ENCODE measurements around the gene IFNLR1. TPM values are rescaled to one million over a fixed set of nuclear protein-coding genes. Genes with fewer than 3 reads are reported as not detected.

IFNLR1 gene
- polyA plus RNA-seq, 3 donors = not detected

DNA sequence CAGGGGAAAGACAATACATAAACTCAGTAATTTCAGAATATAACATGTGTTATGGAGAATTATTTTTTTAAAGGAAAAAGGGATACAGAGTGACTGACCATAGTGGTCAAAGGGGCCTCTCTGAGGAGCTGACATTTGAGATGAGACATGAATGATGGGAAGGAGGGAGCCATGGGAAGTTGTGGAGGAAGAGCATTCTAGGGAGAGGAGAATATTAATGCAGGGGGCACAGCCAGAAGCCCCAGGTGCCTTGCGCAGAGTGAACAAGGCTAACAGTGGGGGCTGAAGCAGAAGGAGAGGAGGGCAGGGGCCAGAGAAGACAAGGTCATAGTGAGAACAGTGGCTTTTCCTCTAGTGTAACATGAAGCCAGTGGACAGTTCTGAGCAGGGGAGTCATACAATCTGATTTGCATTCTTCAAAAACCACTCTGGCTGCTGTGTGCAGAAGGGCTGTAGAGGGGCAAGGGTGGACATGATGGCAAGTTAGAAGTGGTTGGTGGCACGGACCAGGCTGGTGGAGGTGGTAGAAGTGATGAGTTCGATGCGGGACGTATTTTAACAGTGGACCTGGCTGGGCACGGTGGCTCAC lies 28.2 kb upstream of the IFNLR1 start:
- H3K4me1 ChIP-seq (ENCODE audit: control insufficient read depth in 1 of 2, insufficient read depth in 2 of 2, low read length in 2 of 2) = no peaks in the 10 kb centered on the region
- H3K4me2 ChIP-seq (replicated peaks; ENCODE audit: extremely low read depth, low read length, poor library complexity, severe bottlenecking) = no peak overlapping the region
- no peaks in the 10 kb centered on the region for H3K36me3 ChIP-seq (replicated peaks in 1 of 2; ENCODE audit: control insufficient read depth in 1 of 2, insufficient read depth in 2 of 2, low read length in 2 of 2)
- no peak for DNase-seq
- H3K9me3 ChIP-seq (replicated peaks in 1 of 2; ENCODE audit: control insufficient read depth in 1 of 2, insufficient read depth in 1 of 2, low read length in 2 of 2) = peaks cover 0 to 12% of the 10 kb centered on the region in 2 donors
- 100% methylated on average over 2 of the region's 6 CpGs for WGBS (ENCODE audit: insufficient coverage)
- no peak overlapping the region for H2AFZ ChIP-seq (ENCODE audit: insufficient read depth, low read depth, low read length, poor library complexity, severe bottlenecking)
- peak overlapping the region in 1 of 2 donors; percentile 27 for H3K4me3 Mint-ChIP-seq
- peaks cover 0 to 12% of the 10 kb centered on the region in 2 donors for H3K27me3 ChIP-seq (ENCODE audit: control insufficient read depth in 2 of 2, insufficient read depth in 2 of 2, low read length in 2 of 2)
- H3K79me2 ChIP-seq (ENCODE audit: insufficient read depth, low read length) = no peaks in the 10 kb centered on the region
- no peak overlapping the region for H3K27ac ChIP-seq (ENCODE audit: low read depth in 1 of 2, low read length in 2 of 2)
- H3K27me3 Mint-ChIP-seq (ENCODE audit: low read depth in 3 of 3) = peaks cover 18 to 34% (median 24%) of the 10 kb centered on the region in 3 donors
- H3K9ac ChIP-seq (ENCODE audit: insufficient read depth, low read length, poor library complexity, severe bottlenecking) = no peak overlapping the region
- H3K36me3 Mint-ChIP-seq = no peaks in the 10 kb centered on the region
- intact Hi-C loops (cut with micrococcal nuclease) = no loop called here
- H3K27ac Mint-ChIP-seq = peak overlapping the region in 1 of 7 donors; percentile 6
- no peaks in the 10 kb centered on the region for H4K20me1 ChIP-seq (ENCODE audit: insufficient read depth, low read length)
- H3K4me1 Mint-ChIP-seq = no peaks in the 10 kb centered on the region
- TF ChIP-seq, protein P1, sequence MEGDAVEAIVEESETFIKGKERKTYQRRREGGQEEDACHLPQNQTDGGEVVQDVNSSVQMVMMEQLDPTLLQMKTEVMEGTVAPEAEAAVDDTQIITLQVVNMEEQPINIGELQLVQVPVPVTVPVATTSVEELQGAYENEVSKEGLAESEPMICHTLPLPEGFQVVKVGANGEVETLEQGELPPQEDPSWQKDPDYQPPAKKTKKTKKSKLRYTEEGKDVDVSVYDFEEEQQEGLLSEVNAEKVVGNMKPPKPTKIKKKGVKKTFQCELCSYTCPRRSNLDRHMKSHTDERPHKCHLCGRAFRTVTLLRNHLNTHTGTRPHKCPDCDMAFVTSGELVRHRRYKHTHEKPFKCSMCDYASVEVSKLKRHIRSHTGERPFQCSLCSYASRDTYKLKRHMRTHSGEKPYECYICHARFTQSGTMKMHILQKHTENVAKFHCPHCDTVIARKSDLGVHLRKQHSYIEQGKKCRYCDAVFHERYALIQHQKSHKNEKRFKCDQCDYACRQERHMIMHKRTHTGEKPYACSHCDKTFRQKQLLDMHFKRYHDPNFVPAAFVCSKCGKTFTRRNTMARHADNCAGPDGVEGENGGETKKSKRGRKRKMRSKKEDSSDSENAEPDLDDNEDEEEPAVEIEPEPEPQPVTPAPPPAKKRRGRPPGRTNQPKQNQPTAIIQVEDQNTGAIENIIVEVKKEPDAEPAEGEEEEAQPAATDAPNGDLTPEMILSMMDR (IDR thresholded peaks at IDR 0.05) = no peak
- no peak overlapping the region for H3K4me3 ChIP-seq (replicated peaks in 1 of 3; ENCODE audit: low read depth in 2 of 3, low read length in 3 of 3)
- peaks cover 0 to 8% (median 2%) of the 10 kb centered on the region in 7 donors for H3K9me3 Mint-ChIP-seq

DNA sequence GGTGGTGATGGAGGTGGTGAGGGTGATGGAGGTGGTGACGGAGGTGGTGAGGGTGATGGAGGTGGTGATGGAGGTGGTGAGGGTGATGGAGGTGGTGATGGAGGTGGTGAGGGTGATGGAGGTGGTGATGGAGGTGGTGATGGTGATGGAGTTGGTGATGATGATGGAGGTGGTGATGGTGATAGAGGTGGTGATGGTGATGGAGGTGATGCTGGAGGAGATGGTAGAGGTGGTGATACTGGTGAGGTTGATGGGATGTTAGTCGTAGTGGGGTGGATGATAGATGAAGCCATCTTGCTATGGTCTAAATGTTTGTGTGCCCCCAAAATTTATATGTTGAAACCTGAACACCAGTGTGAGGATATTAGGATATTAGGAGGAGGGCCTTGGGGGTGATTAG lies 25.3 kb upstream of the IFNLR1 start:
- intact Hi-C loops (cut with micrococcal nuclease) = no loop called here
- DNase-seq = no peak
- Histone ChIP-seq H2AFZ (ENCODE audit: insufficient read depth, low read depth, low read length, poor library complexity, severe bottlenecking) (no peak overlapping the region), H3K79me2 (ENCODE audit: insufficient read depth, low read length) (no peaks in the 10 kb centered on the region), H3K27ac (ENCODE audit: low read depth in 1 of 2, low read length in 2 of 2) (no peak overlapping the region), H3K36me3 (replicated peaks in 1 of 2; ENCODE audit: control insufficient read depth in 1 of 2, insufficient read depth in 2 of 2, low read length in 2 of 2) (no peaks in the 10 kb centered on the region), H3K4me2 (replicated peaks; ENCODE audit: extremely low read depth, low read length, poor library complexity, severe bottlenecking) (no peak overlapping the region), H3K4me1 (ENCODE audit: control insufficient read depth in 1 of 2, insufficient read depth in 2 of 2, low read length in 2 of 2) (no peaks in the 10 kb centered on the region), H3K27me3 (ENCODE audit: control insufficient read depth in 2 of 2, insufficient read depth in 2 of 2, low read length in 2 of 2) (peaks cover 0 to 12% of the 10 kb centered on the region in 2 donors), H3K9me3 (replicated peaks in 1 of 2; ENCODE audit: control insufficient read depth in 1 of 2, insufficient read depth in 1 of 2, low read length in 2 of 2) (peaks cover 0 to 12% of the 10 kb centered on the region in 2 donors), H3K9ac (ENCODE audit: insufficient read depth, low read length, poor library complexity, severe bottlenecking) (no peak overlapping the region), H4K20me1 (ENCODE audit: insufficient read depth, low read length) (no peaks in the 10 kb centered on the region), H3K4me3 (replicated peaks in 1 of 3; ENCODE audit: low read depth in 2 of 3, low read length in 3 of 3) (no peak overlapping the region)
- Mint-ChIP-seq H3K36me3 (no peaks in the 10 kb centered on the region), H3K27ac (no peak overlapping the region), H3K4me3 (no peak overlapping the region), H3K27me3 (ENCODE audit: low read depth in 3 of 3) (peaks cover 13 to 36% (median 19%) of the 10 kb centered on the region in 3 donors), H3K9me3 (peaks cover 0 to 8% (median 3%) of the 10 kb centered on the region in 7 donors), H3K4me1 (no peaks in the 10 kb centered on the region)
- TF ChIP-seq, protein P1 (IDR thresholded peaks at IDR 0.05) = no peak
- 93% methylated on average over 1 of the region's 2 CpGs for WGBS (ENCODE audit: insufficient coverage)

All from CD14-positive monocyte (primary cell).